OCI-LY7 (cell line): Measurements from ENCODE around the gene ASIP.

Experiments
- CTCF ChIP-seq: fragments of 200-600 bp; sonication (generic); conservative IDR thresholded peaks from 2 replicates; pipeline ENCODE4 v1.5.1; 2014; ENCODE audit warnings: mild to moderate bottlenecking, antibody characterized with exemption, low read length, moderate library complexity, mixed read lengths
- EZH2phosphoT487 ChIP-seq: fragments of 200-600 bp; sonication (generic); IDR thresholded peaks from 2 replicates; pipeline ENCODE4 v1.6.1; 2018; ENCODE audit warnings: low read depth, borderline replicate concordance, mild to moderate bottlenecking, mixed run types, antibody characterized with exemption, low read length, moderate library complexity, mixed read lengths

DNA sequence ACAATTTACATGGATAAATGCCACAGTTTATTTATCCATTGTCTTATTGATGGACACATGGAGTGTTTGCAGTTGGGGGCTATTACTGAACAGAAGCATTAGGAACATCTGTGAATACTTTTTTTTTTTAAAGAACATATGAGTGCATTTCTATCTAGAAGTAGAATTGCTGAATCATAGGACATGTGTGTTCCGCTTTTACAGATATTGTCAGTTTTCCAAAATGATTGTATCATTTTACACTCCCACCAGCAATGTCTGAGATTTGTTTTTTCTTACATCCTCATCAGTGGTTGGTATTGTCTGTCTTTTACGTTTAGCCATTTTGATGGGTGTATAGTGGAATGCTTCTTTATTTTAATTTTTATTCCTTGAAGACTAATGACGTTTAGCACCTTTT is 42.0 kb upstream of the ASIP start:
- TF ChIP-seq CTCF (no peak), EZH2phosphoT487 (no peak)
